Suprapubic skin (tissue), 4 donors: ENCODE measurements around the gene TAS2R3.

ENCODE experiments used
- EP300 ChIP-seq: sonication (generic); formaldehyde crosslinking; IDR thresholded peaks from one replicate; pipeline ENCODE4 v1.6.1; 2017; ENCODE audit warnings: antibody characterized with exemption
- POLR2A ChIP-seq, 2 donors: fragments of 450-650 bp; IDR thresholded peaks; one replicate each; pipeline ENCODE4 v1.6.1; 2017; ENCODE audit warnings: antibody characterized with exemption in 2 of 2, mild to moderate bottlenecking in 2 of 2, moderate library complexity in 2 of 2
- POLR2AphosphoS5 ChIP-seq, 3 donors: sonication (generic); formaldehyde crosslinking; IDR thresholded peaks; one replicate each; pipeline ENCODE4 v1.6.1; 2017; ENCODE audit warnings: antibody characterized with exemption in 3 of 3
- TF ChIP-seq, protein P1 (sequence below), 2 donors: fragments of 200-600 bp in 1 of 2; fragments of 450-650 bp in 1 of 2; sonication (generic) in 1 of 2; IDR thresholded peaks; one replicate each; pipeline ENCODE4 v1.5.1; 2016 to 2019; ENCODE audit warnings: antibody characterized with exemption in 2 of 2, mild to moderate bottlenecking in 1 of 2, moderate library complexity in 1 of 2

- TF ChIP-seq POLR2A (IDR thresholded peaks at IDR 0.05) (no peak), POLR2AphosphoS5 (IDR thresholded peaks at IDR 0.05) (no peak), EP300 (no peak)
- TF ChIP-seq, protein P1, sequence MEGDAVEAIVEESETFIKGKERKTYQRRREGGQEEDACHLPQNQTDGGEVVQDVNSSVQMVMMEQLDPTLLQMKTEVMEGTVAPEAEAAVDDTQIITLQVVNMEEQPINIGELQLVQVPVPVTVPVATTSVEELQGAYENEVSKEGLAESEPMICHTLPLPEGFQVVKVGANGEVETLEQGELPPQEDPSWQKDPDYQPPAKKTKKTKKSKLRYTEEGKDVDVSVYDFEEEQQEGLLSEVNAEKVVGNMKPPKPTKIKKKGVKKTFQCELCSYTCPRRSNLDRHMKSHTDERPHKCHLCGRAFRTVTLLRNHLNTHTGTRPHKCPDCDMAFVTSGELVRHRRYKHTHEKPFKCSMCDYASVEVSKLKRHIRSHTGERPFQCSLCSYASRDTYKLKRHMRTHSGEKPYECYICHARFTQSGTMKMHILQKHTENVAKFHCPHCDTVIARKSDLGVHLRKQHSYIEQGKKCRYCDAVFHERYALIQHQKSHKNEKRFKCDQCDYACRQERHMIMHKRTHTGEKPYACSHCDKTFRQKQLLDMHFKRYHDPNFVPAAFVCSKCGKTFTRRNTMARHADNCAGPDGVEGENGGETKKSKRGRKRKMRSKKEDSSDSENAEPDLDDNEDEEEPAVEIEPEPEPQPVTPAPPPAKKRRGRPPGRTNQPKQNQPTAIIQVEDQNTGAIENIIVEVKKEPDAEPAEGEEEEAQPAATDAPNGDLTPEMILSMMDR (IDR thresholded peaks at IDR 0.05) = no peak
Measured at GRCh38 chr7:141752634-141753033, 11.3 kb upstream of the TAS2R3 start.
